H7 (cell line): ENCODE results near the gene PAK1IP1. TPM values are rescaled to one million over a fixed set of nuclear protein-coding genes. Genes with fewer than 3 reads are reported as not detected.
A peak's percentile ranks its signal among the peaks of the same experiment; 100 is the strongest.
"Not testable (repeated sequence)": the region's sequence is repeated elsewhere in the genome, so short reads cannot be mapped to it uniquely, and the experiment has no call there.

Experiments
- DNase-seq: peaks from one replicate; pipeline ENCODE4 v3.0.0; 2012
- H3K27me3 ChIP-seq: 2 replicates; pipeline ENCODE4 v1.6.0; 2011; ENCODE audit warnings: mild to moderate bottlenecking, low read length; ENCODE audit not compliant: control insufficient read depth, insufficient read depth
- H3K36me3 ChIP-seq: replicated peaks from 2 replicates; pipeline ENCODE4 v1.5.1; 2011; ENCODE audit warnings: low read length; ENCODE audit not compliant: control insufficient read depth, insufficient read depth
- H3K4me3 ChIP-seq: 2 replicates; pipeline ENCODE4 v1.5.1; 2011; ENCODE audit warnings: low read depth, mild to moderate bottlenecking, control low read depth, low read length, moderate library complexity; ENCODE audit not compliant: insufficient read depth
- total RNA-seq: library from RNA; depleted of rRNA; stranded (reverse); fragments of >200 nt; shearing (Covaris generic); gene quantifications from 2 replicates; pipeline ENCODE4 v1.2.3, GENCODE V29; 2014; rRNA removed

Gene PAK1IP1
- total RNA-seq, 1 experiment from 2014 or later, result 39.9 TPM

- peak; percentile 15 for DNase-seq
Observed at GRCh38 chr6:10743515-10743914, 48.7 kb downstream of the PAK1IP1 start.

DNA sequence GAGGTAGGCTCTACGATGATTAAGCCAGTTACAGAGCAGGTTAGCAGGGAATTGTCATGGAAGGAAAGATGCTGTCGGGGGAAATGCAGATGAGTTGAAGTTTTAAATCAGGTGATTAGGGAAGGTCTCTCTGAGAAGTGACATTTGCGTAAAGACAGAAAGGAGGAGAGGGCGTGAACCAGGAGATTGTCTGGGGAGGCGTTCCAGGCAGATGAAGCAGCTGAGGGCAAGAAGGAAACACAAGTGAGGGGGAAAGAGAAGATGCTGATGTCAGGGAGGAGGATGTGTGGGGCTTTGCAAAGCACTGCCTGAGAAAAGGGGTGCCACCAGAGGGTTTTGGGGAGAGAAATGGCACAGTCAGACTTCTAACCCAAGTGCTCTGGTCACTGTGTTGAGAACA, 50.3 kb downstream of the PAK1IP1 start:
- Histone ChIP-seq H3K36me3 (peaks cover 7% of the 10 kb centered on the region), H3K4me3 (no peak overlapping the region), H3K27me3 (no peaks in the 10 kb centered on the region)
- peak; percentile 26 for DNase-seq

More at GRCh38 chr6:10743515-10743914, 48.7 kb downstream of the PAK1IP1 start:
- no peak overlapping the region for H3K4me3 ChIP-seq
- H3K36me3 ChIP-seq, result no peaks in the 10 kb centered on the region; the same call in 1 of the 2 replicates
- H3K27me3 ChIP-seq, result no peaks in the 10 kb centered on the region

DNA sequence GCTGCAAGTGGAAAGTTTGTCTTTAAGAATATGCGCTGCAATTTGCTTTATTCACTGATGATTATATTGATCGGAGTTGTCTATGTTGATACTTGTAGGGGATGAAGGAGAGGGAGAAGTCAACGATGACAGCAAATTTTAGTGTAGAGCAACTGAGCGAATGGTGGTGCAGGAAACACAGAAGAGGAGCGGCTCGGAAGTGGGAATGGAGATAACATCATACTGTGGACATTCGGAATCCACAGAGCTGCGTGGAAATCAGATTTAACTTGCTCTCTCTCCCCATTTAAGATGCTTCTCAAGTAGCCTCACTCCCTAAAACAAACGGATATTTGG, 52.1 kb downstream of the PAK1IP1 start:
- H3K27me3 ChIP-seq, result no peaks in the 10 kb centered on the region
- peaks cover 14% of the 10 kb centered on the region for H3K36me3 ChIP-seq
- peak overlapping the region; percentile 87 for H3K4me3 ChIP-seq
- DNase-seq, result no peak

DNA sequence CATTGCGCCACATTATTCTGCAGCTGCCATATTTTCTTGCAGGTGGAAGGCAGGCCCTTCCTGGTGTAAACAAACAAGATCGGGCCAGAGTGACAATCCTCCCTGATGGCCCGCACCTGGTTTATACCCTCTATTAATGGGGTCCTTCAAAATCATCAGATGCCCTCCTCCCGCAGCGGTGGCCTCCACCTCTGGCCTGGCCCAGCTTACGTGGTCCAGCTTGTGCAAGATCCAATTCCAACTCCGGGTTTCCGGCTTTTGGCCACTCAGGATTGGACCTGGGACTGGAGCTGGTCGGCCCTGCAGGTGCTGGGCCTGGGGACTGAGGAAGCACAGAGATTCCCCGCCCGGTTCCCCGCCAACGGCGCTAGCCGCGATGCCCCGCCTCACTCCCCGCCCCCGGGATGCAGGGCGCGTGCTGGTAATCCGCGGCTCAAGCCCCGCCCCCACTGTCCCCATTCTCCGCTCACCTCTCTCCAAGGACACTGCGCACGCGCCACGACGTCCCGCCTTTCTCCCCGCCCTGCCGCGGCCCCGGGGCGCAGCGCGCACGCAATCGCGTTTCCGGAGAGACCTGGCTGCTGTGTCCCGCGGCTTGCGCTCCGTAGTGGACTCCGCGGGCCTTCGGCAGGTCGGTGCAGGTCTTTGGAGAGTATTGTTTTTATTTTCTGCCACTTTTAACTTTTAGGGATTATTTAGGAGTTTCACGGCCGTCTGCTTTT, 52.6 kb downstream of the PAK1IP1 start, which contains the start of gene TMEM14B:
TMEM14B (plus strand) TSS at position 555 of the 722 bp plus-strand sequence. CDS start 1,441 bp downstream, outside the sequence.
- DNase-seq, result peak; percentile 99
- Histone ChIP-seq H3K36me3 (peaks cover 14% of the 10 kb centered on the region), H3K27me3 (no peaks in the 10 kb centered on the region), H3K4me3 (peak within 1 kb of the TSS; percentile 87)

- H3K4me3 ChIP-seq, result no peak overlapping the region; the same call in 1 of the 2 replicates
- DNase-seq, result no peak
- H3K27me3 ChIP-seq, result no peaks in the 10 kb centered on the region
- H3K36me3 ChIP-seq, result peaks cover 22% of the 10 kb centered on the region
Observed at GRCh38 chr6:10749734-10750133, 55.0 kb downstream of the PAK1IP1 start.

DNA sequence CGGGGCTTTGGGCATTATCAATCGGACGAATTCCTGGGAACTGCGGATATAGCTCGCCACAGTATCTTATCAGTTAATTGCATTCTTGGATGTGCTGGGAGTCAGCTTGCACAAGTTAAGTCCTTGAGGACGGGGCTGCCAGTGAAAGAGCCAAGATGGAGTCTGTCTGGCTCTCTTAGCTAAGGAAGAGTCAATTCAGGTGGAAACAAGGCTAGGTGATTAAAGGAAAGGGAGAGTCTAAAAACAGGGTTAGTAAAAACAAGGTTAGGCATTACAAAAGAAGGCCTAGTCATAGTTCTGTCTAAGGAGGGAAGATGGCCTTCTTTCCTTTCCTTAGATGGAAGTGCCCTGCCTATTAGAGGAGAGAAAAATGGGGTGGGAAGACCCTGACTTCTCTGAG, 55.8 kb downstream of the PAK1IP1 start:
- DNase-seq, H3K27me3 ChIP-seq, H3K4me3 ChIP-seq: not testable (repeated sequence)
- peaks cover 27% of the 10 kb centered on the region for H3K36me3 ChIP-seq

DNA sequence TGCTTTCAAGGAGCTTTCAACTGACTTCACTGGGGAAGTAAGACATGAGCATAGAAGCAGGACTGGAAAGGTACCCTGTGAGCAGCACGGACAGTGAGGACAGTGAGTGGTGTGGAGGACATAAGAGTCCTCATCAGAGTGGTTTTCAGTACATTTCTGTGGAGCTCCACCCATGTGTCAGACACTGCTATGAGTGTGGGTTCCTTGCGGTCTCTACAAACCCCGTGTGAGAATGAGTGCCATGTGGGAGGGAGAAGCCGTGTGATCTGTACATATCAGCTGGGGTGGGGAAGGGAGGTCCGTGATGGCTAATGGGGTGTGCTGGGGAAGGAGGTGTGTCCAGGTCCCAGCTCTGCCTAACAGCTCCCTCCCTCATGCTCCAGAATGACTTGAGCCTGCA, 57.0 kb downstream of the PAK1IP1 start:
- DNase-seq, H3K4me3 ChIP-seq, H3K27me3 ChIP-seq: not testable (repeated sequence)
- peaks cover 29% of the 10 kb centered on the region for H3K36me3 ChIP-seq

GRCh38 chr6:10756085-10756484, 61.3 kb downstream of the PAK1IP1 start:
- H3K36me3 ChIP-seq, result peaks cover 21% of the 10 kb centered on the region

More at GRCh38 chr6:10756085-10756484, 61.3 kb downstream of the PAK1IP1 start:
- no peak for DNase-seq
- Histone ChIP-seq H3K27me3 (no peaks in the 10 kb centered on the region), H3K4me3 (no peak overlapping the region)

Other genes with a start within 250 kb of the PAK1IP1 start
- 33.4 and 52.5 TPM in 2 replicates for gene GCNT2, start 173.6 kb upstream of the PAK1IP1 start, total RNA-seq
- 0.26 and 4.6 TPM in 2 replicates for gene C6orf52, start 356 bp upstream of the PAK1IP1 start, total RNA-seq
- gene TMEM14C, start 28.1 kb downstream of the PAK1IP1 start, total RNA-seq, result 129 and 153 TPM in 2 replicates
- 90.6 and 120 TPM in 2 replicates for gene TMEM14B, start 52.8 kb downstream of the PAK1IP1 start, total RNA-seq
- 0.07 TPM in 1 of 2 replicates, not detected in the other for gene MAK, start 143.6 kb downstream of the PAK1IP1 start, total RNA-seq
- not detected in 2 replicates for gene GCM2, start 187.1 kb downstream of the PAK1IP1 start, total RNA-seq
- 0.38 and 0.63 TPM in 2 replicates for gene SYCP2L, start 192.1 kb downstream of the PAK1IP1 start, total RNA-seq